ES-I3 (cell line): Measurements from ENCODE around the gene CPT1C.

Experiments used
- H3K36me3 ChIP-seq: 2 replicates; pipeline ENCODE4 v1.6.1; 2013; ENCODE audit warnings: mild to moderate bottlenecking, low read length, control low read depth, moderate library complexity; ENCODE audit not compliant: insufficient read depth
- H3K4me1 ChIP-seq: 2 replicates; pipeline ENCODE4 v1.6.1; 2013; ENCODE audit warnings: mild to moderate bottlenecking, control low read depth, low read length; ENCODE audit not compliant: insufficient read depth
- H3K9ac ChIP-seq: 2 replicates; pipeline ENCODE4 v1.6.1; 2013; ENCODE audit warnings: low read depth, mild to moderate bottlenecking, low read length, moderate library complexity
- H3K9me3 ChIP-seq: 2 replicates; pipeline ENCODE4 v1.6.1; 2013; ENCODE audit warnings: mild to moderate bottlenecking, low read length, moderate library complexity; ENCODE audit not compliant: control insufficient read depth, insufficient read depth

Gene CPT1C

GRCh38 chr19:49761625-49762311 lies 70.9 kb downstream of the CPT1C start:
- Histone ChIP-seq H3K36me3 (no peaks in the 10 kb centered on the region), H3K9me3 (no peaks in the 10 kb centered on the region), H3K9ac (no peak overlapping the region), H3K4me1 (peaks cover 14% of the 10 kb centered on the region)

- H3K9me3 ChIP-seq: no peaks in the 10 kb centered on the region
- no peaks in the 10 kb centered on the region for H3K36me3 ChIP-seq
- H3K9ac ChIP-seq: no peak within 1 kb of the TSS
- H3K4me1 ChIP-seq: peaks cover 17% of the 10 kb centered on the region
Observed at GRCh38 chr19:49763230-49763629, 72.3 kb downstream of the CPT1C start, which contains the start of gene TSKS. TSS of gene TSKS (minus strand) at chr19:49763306. CDS start at chr19:49763247, 59 bp downstream.
